LNCAP (cell line): ENCODE data around the gene HLA-DPA1.

Source experiments
- CTCF ChIP-seq: fragments of 450-650 bp; IDR thresholded peaks from 2 replicates; pipeline ENCODE4 v1.5.1; 2017; ENCODE audit warnings: mild to moderate bottlenecking

The HLA-DPA1 gene

GRCh38 chr6:33070909-33071308, 2.5 kb downstream of the HLA-DPA1 start:
- no peak for TF ChIP-seq CTCF

- no peak for TF ChIP-seq CTCF
Measured at GRCh38 chr6:33069021-33069738, 4.3 kb downstream of the HLA-DPA1 start.

GRCh38 chr6:33066917-33067521, 6.4 kb downstream of the HLA-DPA1 start:
- TF ChIP-seq CTCF: no peak

GRCh38 chr6:33065312-33065711, 8.1 kb downstream of the HLA-DPA1 start:
- TF ChIP-seq CTCF: no peak

- TF ChIP-seq CTCF: no peak
Measured at GRCh38 chr6:33064723-33065122, 8.7 kb downstream of the HLA-DPA1 start.

- TF ChIP-seq CTCF: no peak
Measured at GRCh38 chr6:33061987-33062386, 11.5 kb downstream of the HLA-DPA1 start.

- TF ChIP-seq CTCF: no peak
Measured at GRCh38 chr6:33057222-33058150, 16.0 kb downstream of the HLA-DPA1 start.
